Stimulated activated memory B cell treated with anti-CD40 and anti-IgM and Interleukin-4, amounts not matched to agents 10 μg/mL and 1 μg/mL and 100 μg/mL, for 72 hours (primary cell): ENCODE data around the gene SIRT2.
A peak's percentile ranks its signal among the peaks of the same experiment; 100 is the strongest.

ENCODE experiments used
- ATAC-seq: fragments of 150-1000 bp; cut with Tn5 transposase; 2 replicates; pipeline ENCODE4 v1.10.0; 2021
- H3K27ac Mint-ChIP-seq: one replicate; pipeline ENCODE4 v1.8.0; 2022; ENCODE audit warnings: mild to moderate bottlenecking, mixed read lengths
- H3K27me3 Mint-ChIP-seq: one replicate; pipeline ENCODE4 v1.8.0; 2022; ENCODE audit warnings: mixed read lengths
- H3K36me3 Mint-ChIP-seq: one replicate; pipeline ENCODE4 v1.8.0; 2022; ENCODE audit warnings: mixed read lengths
- H3K4me1 Mint-ChIP-seq: one replicate; pipeline ENCODE4 v1.8.0; 2022; ENCODE audit warnings: mixed read lengths
- H3K4me3 Mint-ChIP-seq: one replicate; pipeline ENCODE4 v1.8.0; 2022; ENCODE audit warnings: mild to moderate bottlenecking, moderate library complexity, mixed read lengths
- H3K9me3 Mint-ChIP-seq: one replicate; pipeline ENCODE4 v1.8.0; 2022; ENCODE audit warnings: mixed read lengths

The SIRT2 gene

DNA sequence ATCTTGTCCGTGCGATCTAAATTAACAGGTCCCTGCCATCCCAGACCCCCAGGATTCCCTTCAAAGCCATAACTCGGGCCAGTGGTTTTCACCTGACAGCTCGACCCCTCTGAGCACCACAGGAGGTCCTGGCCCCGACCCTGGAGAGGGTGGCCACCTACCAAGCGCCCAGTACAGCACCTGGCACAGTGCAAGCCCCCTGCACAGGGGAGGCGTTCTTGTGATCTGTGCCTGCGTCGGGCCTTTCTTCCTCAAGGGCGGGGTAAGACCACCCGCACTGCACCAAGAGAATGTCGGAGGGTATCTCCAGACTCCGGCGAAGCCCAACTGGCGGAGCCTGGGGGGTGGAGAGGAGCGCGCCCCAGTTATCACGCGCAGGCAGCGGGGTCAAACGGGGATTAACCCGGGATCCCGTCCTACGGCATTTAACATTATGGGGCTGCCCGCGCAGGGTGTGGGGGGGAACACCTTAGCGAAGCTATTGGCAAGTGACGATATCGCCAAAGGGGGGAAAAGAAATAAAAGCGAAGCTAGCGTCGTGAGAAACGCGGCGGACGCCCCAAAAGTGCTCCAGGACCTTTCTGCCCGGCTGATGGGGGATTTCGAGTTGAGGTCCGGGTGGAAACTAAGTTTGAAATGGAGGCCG, 48.3 kb downstream of the SIRT2 start:
- Mint-ChIP-seq H3K9me3 (no peaks in the 10 kb centered on the region), H3K4me1 (peaks cover 38% of the 10 kb centered on the region), H3K36me3 (peaks cover 27% of the 10 kb centered on the region), H3K27me3 (no peaks in the 10 kb centered on the region), H3K4me3 (peak overlapping the region; percentile 93), H3K27ac (peak overlapping the region; percentile 97)
- ATAC-seq = no peak

DNA sequence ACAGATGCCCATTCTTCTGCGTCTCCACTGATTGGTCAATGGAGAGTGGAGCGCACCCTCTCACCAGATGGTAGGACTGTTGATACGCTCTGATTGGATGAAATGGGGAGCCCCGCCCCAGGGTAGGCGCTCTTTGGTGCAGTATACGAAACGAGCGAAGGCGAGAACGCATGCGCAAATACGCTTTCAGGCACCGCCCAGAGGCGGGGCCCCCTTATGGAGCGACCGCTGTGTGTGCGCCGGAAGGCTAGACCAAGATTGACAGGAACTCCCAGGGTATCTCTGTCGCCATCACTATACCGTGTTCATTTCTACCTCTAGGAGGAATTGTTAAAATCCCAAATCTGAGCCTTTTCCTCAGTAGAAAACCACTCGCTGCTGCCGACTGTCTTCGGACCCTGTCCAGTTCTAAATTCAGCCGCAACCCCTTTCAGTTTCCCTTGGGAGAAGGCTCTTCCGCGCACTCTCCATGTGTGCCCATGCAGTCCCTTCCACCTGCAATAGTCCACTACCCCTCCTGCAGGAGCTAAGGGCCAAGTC, 48.9 kb downstream of the SIRT2 start:
- peak; percentile 89 for ATAC-seq
- Mint-ChIP-seq H3K4me1 (peaks cover 43% of the 10 kb centered on the region), H3K36me3 (peaks cover 33% of the 10 kb centered on the region), H3K27me3 (no peaks in the 10 kb centered on the region), H3K9me3 (no peaks in the 10 kb centered on the region), H3K27ac (peak overlapping the region; percentile 97), H3K4me3 (peak overlapping the region; percentile 93)

DNA sequence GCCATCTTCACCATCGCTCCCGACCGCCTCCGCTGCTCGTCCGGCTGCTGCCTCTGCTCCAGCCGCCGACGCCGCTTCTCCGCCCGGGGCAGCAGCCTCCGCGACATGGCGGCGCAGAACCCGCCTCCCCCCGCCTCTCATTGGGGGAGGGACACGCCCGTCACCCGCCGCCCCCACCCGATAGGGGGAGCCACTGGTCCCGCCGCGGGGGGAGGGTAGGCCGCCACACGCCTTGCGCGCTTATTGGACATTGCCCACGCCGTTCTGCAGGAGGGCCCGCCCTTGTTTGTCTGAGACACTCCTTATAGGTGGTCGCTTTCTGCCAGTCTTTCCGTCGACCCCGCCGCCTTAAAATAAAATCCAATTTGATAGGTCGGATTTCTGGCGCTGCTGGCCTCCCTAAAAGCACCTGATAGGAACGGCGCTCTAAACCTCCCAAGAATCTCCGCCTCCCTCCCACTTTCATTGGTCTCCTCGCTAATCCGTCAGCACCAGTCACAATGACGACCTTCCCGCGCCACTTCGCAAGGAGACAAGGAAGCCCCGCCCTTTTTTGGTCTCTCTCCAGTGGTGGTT, 49.5 kb downstream of the SIRT2 start, which contains the start of gene HNRNPL:
Gene HNRNPL (minus strand): TSS at position 127 of the 576 bp plus-strand sequence. CDS start 20 bp downstream, at position 107.
- Mint-ChIP-seq H3K27ac (peak within 1 kb of the TSS; percentile 97), H3K4me3 (peak within 1 kb of the TSS; percentile 93), H3K9me3 (no peaks in the 10 kb centered on the region), H3K4me1 (peaks cover 49% of the 10 kb centered on the region), H3K36me3 (peaks cover 39% of the 10 kb centered on the region), H3K27me3 (no peaks in the 10 kb centered on the region)
- peak; percentile 83 for ATAC-seq

DNA sequence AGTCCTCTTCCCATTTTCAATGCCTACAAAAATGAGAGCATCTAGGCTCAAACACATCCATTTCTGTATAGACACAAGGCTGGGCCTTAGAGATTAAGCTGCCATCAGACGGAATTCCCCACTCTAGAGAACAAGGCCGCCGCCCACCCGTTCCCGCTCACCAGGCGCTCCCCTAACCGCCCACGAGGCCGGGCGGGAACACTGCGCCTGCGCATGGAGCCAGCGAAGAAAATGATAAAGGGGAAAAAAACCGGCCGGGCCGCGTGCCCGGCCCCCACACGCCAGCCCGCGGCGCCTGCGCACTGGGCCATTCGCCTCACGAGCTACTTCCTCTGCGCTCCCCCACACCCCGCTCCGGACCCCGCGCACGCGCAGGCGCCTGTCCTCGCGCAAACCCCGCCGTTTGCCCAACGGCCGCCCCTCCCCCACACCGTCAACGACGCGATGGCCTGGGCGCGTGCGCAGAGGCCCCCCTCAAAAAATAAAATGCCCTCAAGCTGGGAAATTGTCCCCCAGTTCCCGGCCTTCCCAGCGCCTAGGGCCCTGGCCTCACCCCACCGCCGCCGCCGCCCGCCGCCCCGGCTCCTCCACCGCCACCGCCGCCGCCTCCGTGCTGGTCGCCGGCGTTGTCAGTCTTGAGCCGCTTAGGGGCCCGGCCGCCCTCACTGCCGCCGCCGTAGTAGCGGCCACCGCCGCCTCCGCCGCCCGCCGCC, 50.1 kb downstream of the SIRT2 start:
- H3K4me3 Mint-ChIP-seq = peak overlapping the region; percentile 93
- H3K27ac Mint-ChIP-seq = peak overlapping the region; percentile 97
- ATAC-seq = peak; percentile 46
- no peaks in the 10 kb centered on the region for H3K9me3 Mint-ChIP-seq
- no peaks in the 10 kb centered on the region for H3K27me3 Mint-ChIP-seq
- peaks cover 55% of the 10 kb centered on the region for H3K4me1 Mint-ChIP-seq
- H3K36me3 Mint-ChIP-seq = peaks cover 45% of the 10 kb centered on the region

GRCh38 chr19:38848299-38849146, 50.9 kb downstream of the SIRT2 start:
- Mint-ChIP-seq H3K27ac (peak overlapping the region; percentile 97), H3K36me3 (peaks cover 53% of the 10 kb centered on the region), H3K27me3 (no peaks in the 10 kb centered on the region), H3K9me3 (no peaks in the 10 kb centered on the region), H3K4me3 (peak overlapping the region; percentile 93), H3K4me1 (peaks cover 63% of the 10 kb centered on the region)
- no peak for ATAC-seq

- H3K9me3 Mint-ChIP-seq = no peaks in the 10 kb centered on the region
- H3K4me1 Mint-ChIP-seq = peaks cover 68% of the 10 kb centered on the region
- H3K36me3 Mint-ChIP-seq = peaks cover 73% of the 10 kb centered on the region
- no peaks in the 10 kb centered on the region for H3K27me3 Mint-ChIP-seq
- no peak overlapping the region for H3K27ac Mint-ChIP-seq
- ATAC-seq = no peak
- no peak overlapping the region for H3K4me3 Mint-ChIP-seq
Measured at GRCh38 chr19:38846097-38846496, 53.3 kb downstream of the SIRT2 start.

DNA sequence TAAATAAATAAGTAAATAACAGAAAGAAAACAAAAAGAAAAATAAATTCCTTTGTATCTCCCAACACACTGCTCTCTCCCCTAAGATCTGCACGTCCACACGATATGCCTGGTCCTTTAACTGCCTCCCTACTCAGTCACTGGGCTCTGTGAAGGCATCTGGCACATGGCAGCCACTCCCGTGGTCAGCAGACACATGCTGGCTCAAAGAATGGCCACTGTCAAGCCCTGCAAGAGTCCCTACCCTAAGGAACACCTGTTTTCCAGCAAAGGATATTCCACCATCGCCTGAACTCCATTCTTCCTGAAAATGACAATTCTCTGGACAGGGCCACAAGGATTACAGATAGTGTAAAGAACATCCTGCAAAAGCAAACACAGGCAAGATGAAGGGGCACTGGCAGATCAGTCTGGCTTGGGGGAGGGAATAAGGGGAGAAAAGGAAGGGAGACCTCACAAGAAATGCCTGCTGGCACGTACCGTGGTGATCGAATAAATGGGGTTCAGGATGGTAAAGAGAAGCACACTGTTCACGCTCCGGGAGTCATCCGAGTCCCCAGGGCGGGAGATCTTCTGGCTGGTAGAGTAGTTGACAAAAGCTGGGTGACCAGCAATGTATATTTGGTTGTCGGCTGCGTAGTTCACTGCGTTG, 53.9 kb downstream of the SIRT2 start:
- Mint-ChIP-seq H3K4me3 (no peak overlapping the region), H3K4me1 (peaks cover 69% of the 10 kb centered on the region)

GRCh38 chr19:38844093-38844686, 55.2 kb downstream of the SIRT2 start:
- Mint-ChIP-seq H3K4me1 (peaks cover 78% of the 10 kb centered on the region), H3K4me3 (peak overlapping the region; percentile 25), H3K27ac (peak overlapping the region; percentile 68), H3K9me3 (no peaks in the 10 kb centered on the region), H3K27me3 (no peaks in the 10 kb centered on the region), H3K36me3 (peaks cover 92% of the 10 kb centered on the region)
- ATAC-seq = no peak

More for the DNA sequence above, 53.9 kb downstream of the SIRT2 start:
- Mint-ChIP-seq H3K27me3 (no peaks in the 10 kb centered on the region), H3K27ac (no peak overlapping the region), H3K9me3 (no peaks in the 10 kb centered on the region), H3K36me3 (peaks cover 79% of the 10 kb centered on the region)
- ATAC-seq = no peak

- ATAC-seq = no peak
- H3K4me1 Mint-ChIP-seq = peaks cover 78% of the 10 kb centered on the region
- peak overlapping the region; percentile 26 for H3K4me3 Mint-ChIP-seq
- peak overlapping the region; percentile 68 for H3K27ac Mint-ChIP-seq
- H3K27me3 Mint-ChIP-seq = no peaks in the 10 kb centered on the region
- peaks cover 92% of the 10 kb centered on the region for H3K36me3 Mint-ChIP-seq
- H3K9me3 Mint-ChIP-seq = no peaks in the 10 kb centered on the region
Measured at GRCh38 chr19:38843175-38843758, 56.2 kb downstream of the SIRT2 start.

GRCh38 chr19:38842439-38843174, 56.8 kb downstream of the SIRT2 start:
- Mint-ChIP-seq H3K4me3 (peak overlapping the region; percentile 63), H3K9me3 (no peaks in the 10 kb centered on the region), H3K4me1 (peaks cover 72% of the 10 kb centered on the region), H3K27me3 (no peaks in the 10 kb centered on the region), H3K36me3 (peaks cover 86% of the 10 kb centered on the region), H3K27ac (peak overlapping the region; percentile 68)
- ATAC-seq = peak; percentile 93

- H3K9me3 Mint-ChIP-seq = no peaks in the 10 kb centered on the region
- ATAC-seq = no peak
- H3K27ac Mint-ChIP-seq = peak overlapping the region; percentile 68
- H3K4me1 Mint-ChIP-seq = peaks cover 70% of the 10 kb centered on the region
- peaks cover 87% of the 10 kb centered on the region for H3K36me3 Mint-ChIP-seq
- no peaks in the 10 kb centered on the region for H3K27me3 Mint-ChIP-seq
- H3K4me3 Mint-ChIP-seq = no peak overlapping the region
Measured at GRCh38 chr19:38841787-38842438, 57.5 kb downstream of the SIRT2 start.

- Mint-ChIP-seq H3K4me3 (no peak overlapping the region), H3K27me3 (no peaks in the 10 kb centered on the region), H3K36me3 (peaks cover 89% of the 10 kb centered on the region), H3K9me3 (no peaks in the 10 kb centered on the region), H3K27ac (no peak overlapping the region), H3K4me1 (peaks cover 69% of the 10 kb centered on the region)
- no peak for ATAC-seq
Measured at GRCh38 chr19:38841180-38841766, 58.1 kb downstream of the SIRT2 start.
